HCT116 (cell line): Measurements from ENCODE around the gene FHIT. TPM values are rescaled to one million over a fixed set of nuclear protein-coding genes. Genes with fewer than 3 reads are reported as not detected.

Experiments
- ATAC-seq: fragments of 200-7000 bp; cut with Tn5 transposase; 2 replicates; pipeline ENCODE4 v1.9.1; 2020; ENCODE audit warnings: mild to moderate bottlenecking, moderate library complexity
- BruUV-seq: library from RNA; stranded (reverse); fragments of 400-500 nt; replicated peaks from 2 replicates; lab custom pipeline; 2021; lab: Mats Ljungman, UMichigan
- CTCF ChIA-PET: fragments of 300-600 bp; sonication (Branson Sonifier 250); formaldehyde crosslinking; loops from one replicate; lab custom pipeline; 2021; ENCODE audit warnings: antibody characterized with exemption; lab: Charles Lee
- POLR2A ChIA-PET: fragments of 300-600, 350-600 bp; sonication (Branson Sonifier 250); formaldehyde crosslinking; loops from one replicate; lab custom pipeline; 2021; ENCODE audit warnings: antibody characterized with exemption; lab: Charles Lee
- RAD21 ChIA-PET, 2 experiments: fragments of 300-600 bp; sonication (Branson Sonifier 250); formaldehyde crosslinking; loops; one replicate each; lab custom pipeline; 2023; ENCODE audit warnings: low total read pairs in 2 of 2; ENCODE audit not compliant: uncharacterized antibody in 2 of 2, unreplicated experiment in 2 of 2, low non-redundant PET in 1 of 2; lab: Charles Lee
- DNase-seq: peaks from one replicate; pipeline ENCODE4 v3.0.0-alpha.2; 2010; ENCODE audit warnings: low read depth, low spot score
- H2AFZ ChIP-seq: fragments of 200-600 bp; shearing (Covaris generic), sonication (generic); 2 replicates; pipeline ENCODE4 v1.6.1; 2017; ENCODE audit warnings: low read depth, mixed run types, mixed read lengths, antibody characterized with exemption, low read length; ENCODE audit not compliant: poor library complexity, severe bottlenecking
- H3K27ac ChIP-seq: 2 replicates; pipeline ENCODE4 v1.5.1; 2012; ENCODE audit warnings: low read depth, low read length
- H3K27me3 ChIP-seq: fragments of 200-600 bp; sonication (generic); 2 replicates; pipeline ENCODE4 v1.6.1; 2016; ENCODE audit warnings: mixed run types, low read length, mixed read lengths; ENCODE audit not compliant: insufficient read depth
- H3K36me3 ChIP-seq, 2 experiments: fragments of 200-500 bp in 1 of 2; fragments of 200-600 bp in 1 of 2; sonication (Bioruptor generic) in 1 of 2; sonication (generic) in 1 of 2; 2 replicates each; pipeline versions ENCODE4 v1.5.1 to v1.6.1; 2014 to 2016; ENCODE audit warnings: low read length in 2 of 2, inconsistent platforms in 1 of 2, mixed read lengths in 1 of 2, mixed run types in 1 of 2; ENCODE audit not compliant: insufficient read depth in 2 of 2, control insufficient read depth in 1 of 2
- H3K4me1 ChIP-seq, 2 experiments: fragments of 200-600 bp in 1 of 2; sonication (generic) in 1 of 2; 2 replicates each; pipeline versions ENCODE4 v1.5.1 to v1.6.1; 2012 to 2017; ENCODE audit warnings: low read length in 2 of 2, inconsistent platforms in 1 of 2, mild to moderate bottlenecking in 1 of 2, mixed read lengths in 1 of 2, mixed run types in 1 of 2, moderate library complexity in 1 of 2; ENCODE audit not compliant: insufficient read depth in 2 of 2, control insufficient read depth in 1 of 2
- H3K4me2 ChIP-seq: fragments of 200-600 bp; sonication (generic); 2 replicates; pipeline ENCODE4 v1.6.1; 2017; ENCODE audit warnings: mixed run types, low read length, mixed read lengths
- H3K4me3 ChIP-seq, 2 experiments: fragments of 200-600 bp in 1 of 2; sonication (generic) in 1 of 2; replicated peaks in 1 of 2; 2 replicates each; pipeline ENCODE4 v1.5.1; 2011 to 2016; ENCODE audit warnings: low read length in 2 of 2, control low read depth in 1 of 2, low read depth in 1 of 2, mild to moderate bottlenecking in 1 of 2, mixed read lengths in 1 of 2, mixed run types in 1 of 2
- H3K79me2 ChIP-seq: fragments of 200-600 bp; sonication (generic); 2 replicates; pipeline ENCODE4 v1.6.1; 2017; ENCODE audit warnings: mild to moderate bottlenecking, mixed run types, low read length, moderate library complexity, mixed read lengths; ENCODE audit not compliant: insufficient read depth
- H3K9ac ChIP-seq: fragments of 200-600 bp; sonication (generic); 2 replicates; pipeline ENCODE4 v1.6.1; 2016; ENCODE audit warnings: low read length, mixed read lengths
- H3K9me2 ChIP-seq: fragments of 200-600 bp; sonication (generic), shearing (Covaris generic); 2 replicates; pipeline ENCODE4 v1.6.1; 2017; ENCODE audit warnings: mixed run types, mild to moderate bottlenecking, moderate library complexity; ENCODE audit not compliant: insufficient read depth
- H3K9me3 ChIP-seq, 2 experiments: fragments of 200-500 bp in 1 of 2; fragments of 200-600 bp in 1 of 2; sonication (Bioruptor generic) in 1 of 2; sonication (generic) in 1 of 2; 2 replicates each; pipeline ENCODE4 v1.6.1; 2014 to 2017; ENCODE audit warnings: low read length in 2 of 2, mixed read lengths in 2 of 2, inconsistent platforms in 1 of 2, low read depth in 1 of 2, mild to moderate bottlenecking in 1 of 2, mixed run types in 1 of 2, moderate library complexity in 1 of 2; ENCODE audit not compliant: control insufficient read depth in 1 of 2, insufficient read depth in 1 of 2
- H4K20me1 ChIP-seq: fragments of 200-600 bp; sonication (generic), shearing (Covaris generic); 2 replicates; pipeline ENCODE4 v1.6.1; 2017; ENCODE audit warnings: mixed run types, mild to moderate bottlenecking, moderate library complexity; ENCODE audit not compliant: insufficient read depth
- CTCF ChIP-seq, 3 experiments: fragments of 200-600 bp in 1 of 3; sonication (generic) in 1 of 3; IDR thresholded peaks in 2 of 3; conservative IDR thresholded peaks in 1 of 3; 2 replicates each; pipeline ENCODE4 v1.5.1; 2012 to 2017; ENCODE audit warnings: low read depth in 2 of 3, low read length in 2 of 3, antibody characterized with exemption in 1 of 3, borderline replicate concordance in 1 of 3, control low read depth in 1 of 3, mild to moderate bottlenecking in 1 of 3, mixed read lengths in 1 of 3, mixed run types in 1 of 3, moderate library complexity in 1 of 3; ENCODE audit not compliant: insufficient read depth in 1 of 3
- EZH2 ChIP-seq: fragments of 200-600 bp; sonication (generic); IDR thresholded peaks from 2 replicates; pipeline ENCODE4 v1.6.1; 2017; ENCODE audit warnings: antibody characterized with exemption, mixed run types
- POLR2A ChIP-seq: IDR thresholded peaks from 2 replicates; pipeline ENCODE4 v1.7.0; 2011; ENCODE audit warnings: borderline replicate concordance; ENCODE audit not compliant: insufficient read depth, insufficient read length; ENCODE audit errors: extremely low read depth
- POLR2AphosphoS5 ChIP-seq: IDR thresholded peaks from 2 replicates; pipeline ENCODE4 v1.6.1; 2011; ENCODE audit warnings: mild to moderate bottlenecking, low read depth, low read length, moderate library complexity
- TCF7L2 ChIP-seq: IDR thresholded peaks from 2 replicates; pipeline ENCODE4 v1.7.0; 2011; ENCODE audit warnings: borderline replicate concordance, inconsistent platforms; ENCODE audit not compliant: insufficient read depth, insufficient read length; ENCODE audit errors: extremely low read depth
- YY1 ChIP-seq: IDR thresholded peaks from 2 replicates; pipeline ENCODE4 v1.6.1; 2011; ENCODE audit warnings: low read length, low read depth, moderate library complexity, mild to moderate bottlenecking; ENCODE audit not compliant: insufficient replicate concordance; ENCODE audit errors: extremely low read depth
- ZBTB33 ChIP-seq: IDR thresholded peaks from 2 replicates; pipeline ENCODE4 v1.6.1; 2011; ENCODE audit warnings: mild to moderate bottlenecking, low read length, moderate library complexity; ENCODE audit not compliant: insufficient replicate concordance; ENCODE audit errors: extremely low read depth
- intact Hi-C: fragments of 100-400 bp; cut with micrococcal nuclease; formaldehyde crosslinking; loops from 2 replicates; pipeline ENCODE4 v1.10.0; 2022
- total RNA-seq: library from RNA; stranded (reverse); gene quantifications from one replicate; pipeline ENCODE4 v1.2.1, GENCODE V29; 2021; ENCODE audit not compliant: unreplicated experiment

The FHIT gene
- total RNA-seq, 1 experiment from 2014 or later = 20.1 TPM

GRCh38 chr3:60594025-60594424 lies 657.2 kb downstream of the FHIT start:
- H2AFZ ChIP-seq = no peak overlapping the region
- no peak for TF ChIP-seq TCF7L2
- TF ChIP-seq, all 23 proteins: peak for 0
- H3K4me1 ChIP-seq = peaks cover under 1 to 3% of the 10 kb centered on the region in 2 experiments; a peak in 1 of 4 replicates
- H4K20me1 ChIP-seq = no peaks in the 10 kb centered on the region
- CTCF ChIA-PET = no interaction called here
- no peak overlapping the region for H3K27ac ChIP-seq
- DNase-seq (no peak), ATAC-seq (no peak)
- peaks cover 15% of the 10 kb centered on the region; the same call in 1 of the 2 replicates for H3K27me3 ChIP-seq
- BruUV-seq = no TSS peak
- H3K9me2 ChIP-seq = no peaks in the 10 kb centered on the region
- RAD21 ChIA-PET = no interaction called here
- no peak overlapping the region for H3K4me2 ChIP-seq
- H3K36me3 ChIP-seq = no peaks in the 10 kb centered on the region
- POLR2A ChIA-PET = no interaction called here
- intact Hi-C loops = no loop called here
- no peak overlapping the region for H3K4me3 ChIP-seq
- H3K9ac ChIP-seq = no peak overlapping the region
- no peaks in the 10 kb centered on the region for H3K79me2 ChIP-seq
- no peaks in the 10 kb centered on the region for H3K9me3 ChIP-seq

GRCh38 chr3:60591267-60591666 lies 660.0 kb downstream of the FHIT start:
- RAD21 ChIA-PET = no interaction called here
- H3K4me3 ChIP-seq = no peak overlapping the region
- no peaks in the 10 kb centered on the region for H3K79me2 ChIP-seq
- DNase-seq (no peak), ATAC-seq (no peak)
- no peak overlapping the region for H3K27ac ChIP-seq
- POLR2A ChIA-PET = no interaction called here
- no peaks in the 10 kb centered on the region for H3K36me3 ChIP-seq
- no peaks in the 10 kb centered on the region for H4K20me1 ChIP-seq
- peaks cover 5 to 10% of the 10 kb centered on the region in 2 experiments; a peak in 3 of 4 replicates for H3K4me1 ChIP-seq
- intact Hi-C loops = no loop called here
- CTCF ChIA-PET = no interaction called here
- no peaks in the 10 kb centered on the region for H3K9me3 ChIP-seq
- no peak for TF ChIP-seq POLR2A
- no peak for TF ChIP-seq YY1
- TF ChIP-seq EZH2 = no peak
- no peak for TF ChIP-seq CTCF (IDR thresholded peaks at IDR 0.05 in 2 of 3, conservative IDR thresholded peaks at IDR 0.05 in 1 of 3; ENCODE audit: borderline replicate concordance in 1 of 3, insufficient read depth in 1 of 3, low read depth in 2 of 3, low read length in 2 of 3)
- TF ChIP-seq POLR2AphosphoS5 = no peak
- TF ChIP-seq ZBTB33 = no peak
- TF ChIP-seq, all 23 proteins: peak for 0
- H2AFZ ChIP-seq = no peak overlapping the region
- H3K9me2 ChIP-seq = no peaks in the 10 kb centered on the region
- BruUV-seq = no TSS peak
- H3K9ac ChIP-seq = no peak overlapping the region
- no peak overlapping the region for H3K4me2 ChIP-seq
- no peaks in the 10 kb centered on the region for H3K27me3 ChIP-seq
